Spleen (tissue), 7 donors: ENCODE results near the gene MTG2.

Experiments used
- CTCF ChIP-seq, 11 experiments: fragments of 200-600 bp in 7 of 11; fragments of 450-650 bp in 4 of 11; sonication (generic) in 4 of 11; IDR thresholded peaks in 8 of 11; conservative IDR thresholded peaks in 3 of 11; 1 replicate in 7 of 11; 2 replicates in 4 of 11; pipeline versions ENCODE4 v1.4.0 to v1.8.0; 2016 to 2021; ENCODE audit warnings: antibody characterized with exemption in 11 of 11, inconsistent platforms in 4 of 11, mild to moderate bottlenecking in 1 of 11
- POLR2A ChIP-seq, 3 donors: fragments of 450-650 bp; IDR thresholded peaks; one replicate each; pipeline ENCODE4 v1.5.1; 2017; ENCODE audit warnings: antibody characterized with exemption in 3 of 3, mild to moderate bottlenecking in 1 of 3
- POLR2AphosphoS5 ChIP-seq, 3 donors: sonication (generic); formaldehyde crosslinking; IDR thresholded peaks; one replicate each; pipeline ENCODE4 v1.5.1; 2017; ENCODE audit warnings: antibody characterized with exemption in 3 of 3
- donor health status: DM: no; HTN: no; CAD: no; lungs with moderate emphysema.
- donor health status: DM: no; HTN: no; CAD: no.
- donor health status: DM: no; HTN: no; CAD: no.

- TF ChIP-seq CTCF (IDR thresholded peaks at IDR 0.05 in 8 of 11, conservative IDR thresholded peaks at IDR 0.05 in 3 of 11) (peak in 6 of 11 experiments; percentile 22 to 46 (median 30)), POLR2AphosphoS5 (IDR thresholded peaks at IDR 0.05) (peak; percentile 98 to 99 (median 99)), POLR2A (IDR thresholded peaks at IDR 0.05) (peak in 1 of 3 donors; percentile 86)
Observed at GRCh38 chr20:62182469-62183425, at the start of gene MTG2.
